GM21390 (cell line): Measurements from ENCODE around the gene RNU6-9.
"Not testable (repeated sequence)": the region's sequence is repeated elsewhere in the genome, so short reads cannot be mapped to it uniquely, and the experiment has no call there.

Experiments
- ATAC-seq: cut with Tn5 transposase; IDR thresholded peaks from one replicate; pipeline ENCODE4 v1.9.1; 2021; ENCODE audit not compliant: unreplicated experiment

RNU6-9 gene

GRCh38 chr19:876780-877314 lies 16.4 kb upstream of the RNU6-9 start:
- no peak for ATAC-seq

GRCh38 chr19:877992-878660 lies 15.2 kb upstream of the RNU6-9 start:
- ATAC-seq, result not testable (repeated sequence)

- not testable (repeated sequence) for ATAC-seq
These were observed 14.3 kb upstream of the RNU6-9 start for GRCh38 chr19:878751-879561.

GRCh38 chr19:879711-880438 lies 13.4 kb upstream of the RNU6-9 start:
- ATAC-seq, result no peak

GRCh38 chr19:881385-882071 lies 11.8 kb upstream of the RNU6-9 start:
- no peak for ATAC-seq

GRCh38 chr19:882871-883497 lies 10.3 kb upstream of the RNU6-9 start:
- ATAC-seq, result no peak

GRCh38 chr19:883661-884211 lies 9.5 kb upstream of the RNU6-9 start:
- ATAC-seq, result no peak

- ATAC-seq, result no peak
These were observed 8.7 kb upstream of the RNU6-9 start for GRCh38 chr19:884420-885211.

- no peak for ATAC-seq
These were observed 7.6 kb upstream of the RNU6-9 start for GRCh38 chr19:885536-886224.

GRCh38 chr19:887072-887471 lies 6.2 kb upstream of the RNU6-9 start:
- no peak for ATAC-seq

GRCh38 chr19:887599-887998 lies 5.7 kb upstream of the RNU6-9 start:
- ATAC-seq, result no peak

- no peak for ATAC-seq
These were observed 4.5 kb upstream of the RNU6-9 start for GRCh38 chr19:888581-889385.

GRCh38 chr19:889662-890295 lies 3.5 kb upstream of the RNU6-9 start:
- ATAC-seq, result no peak

GRCh38 chr19:890831-891230 lies 2.5 kb upstream of the RNU6-9 start:
- ATAC-seq, result no peak

GRCh38 chr19:891421-892200 lies 1.7 kb upstream of the RNU6-9 start:
- ATAC-seq, result not testable (repeated sequence)

GRCh38 chr19:892243-892893 lies 916 bp upstream of the RNU6-9 start:
- no peak for ATAC-seq
